Activated CD4-positive, alpha-beta T cell treated with anti-CD3 and anti-CD28 coated beads for 24 hours (primary cell): ENCODE results near the gene FXYD3.
"Not testable (repeated sequence)": the region's sequence is repeated elsewhere in the genome, so short reads cannot be mapped to it uniquely, and the experiment has no call there.

Experiments
- DNase-seq, 2 donors: peaks; one replicate each; pipeline ENCODE4 v3.0.0-alpha.2; 2020; ENCODE audit warnings: low read depth in 2 of 2

The FXYD3 gene

DNA sequence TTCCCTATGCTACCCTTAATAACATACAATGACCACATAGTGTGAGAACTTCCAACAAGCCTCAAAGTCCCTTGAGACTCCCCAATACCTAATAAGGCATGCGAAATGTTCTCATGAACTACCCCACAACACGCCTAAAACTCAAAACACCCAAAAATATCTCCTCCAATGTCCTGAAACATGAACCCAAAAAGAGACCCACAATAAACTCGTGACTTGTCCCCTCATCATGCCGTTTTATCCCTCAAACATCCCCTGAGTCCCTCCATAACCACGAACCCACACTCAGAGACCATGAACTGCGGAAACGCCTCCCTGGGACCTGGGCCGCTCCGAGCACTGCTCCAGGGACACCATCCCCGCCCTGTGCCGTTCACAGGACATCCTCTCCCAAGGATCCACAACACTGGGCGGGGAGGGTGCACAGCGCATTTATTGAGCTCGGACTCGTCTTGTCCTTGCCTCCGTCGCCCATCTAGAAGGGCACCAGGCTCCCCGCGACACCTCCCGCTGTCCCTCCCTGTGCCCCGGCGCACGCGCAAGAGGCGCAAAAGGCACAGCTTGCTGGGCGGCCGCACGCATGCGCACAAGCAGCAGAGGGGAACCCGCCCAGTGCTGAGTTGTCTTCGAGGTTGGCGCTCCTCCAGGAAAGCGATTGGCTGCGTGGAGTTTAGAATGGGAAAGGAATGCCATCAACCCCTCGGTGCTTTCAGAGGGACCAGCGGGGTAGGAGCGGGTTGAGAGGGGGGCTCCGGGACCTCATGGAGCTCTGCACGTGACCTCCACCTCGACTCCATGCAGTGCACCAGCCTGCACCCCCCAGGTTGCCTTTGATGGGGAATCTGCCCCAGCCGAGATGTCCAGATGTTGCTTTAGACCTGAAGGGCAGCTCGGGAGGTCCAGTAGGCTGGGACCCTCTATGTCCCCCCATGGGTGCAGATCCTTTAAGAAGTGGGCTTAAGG lies 8.8 kb downstream of the FXYD3 start:
- peak; percentile 75 to 83 for DNase-seq

DNA sequence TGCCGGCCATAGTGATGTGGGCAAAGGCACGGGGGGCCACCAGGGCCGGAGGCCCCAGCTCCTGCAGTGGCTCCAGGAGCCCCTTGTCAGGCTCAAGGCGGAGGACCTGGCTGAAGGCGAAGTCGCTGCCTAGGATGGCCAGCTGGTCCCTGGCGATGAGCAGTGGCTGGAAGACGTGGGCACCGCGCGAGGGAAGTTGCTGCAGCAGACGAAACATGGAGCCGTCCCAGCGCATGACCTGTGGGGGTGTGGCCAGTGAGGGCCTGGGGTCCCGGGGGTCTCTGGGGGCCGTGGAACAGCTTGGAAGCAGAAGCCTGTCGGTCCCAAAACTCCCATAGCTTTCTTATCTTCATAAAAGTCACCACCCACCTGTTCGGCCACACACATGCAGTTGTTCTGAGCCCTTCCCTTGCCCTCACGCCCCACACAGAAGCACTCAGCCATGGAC lies 9.7 kb downstream of the FXYD3 start:
- no peak for DNase-seq

DNA sequence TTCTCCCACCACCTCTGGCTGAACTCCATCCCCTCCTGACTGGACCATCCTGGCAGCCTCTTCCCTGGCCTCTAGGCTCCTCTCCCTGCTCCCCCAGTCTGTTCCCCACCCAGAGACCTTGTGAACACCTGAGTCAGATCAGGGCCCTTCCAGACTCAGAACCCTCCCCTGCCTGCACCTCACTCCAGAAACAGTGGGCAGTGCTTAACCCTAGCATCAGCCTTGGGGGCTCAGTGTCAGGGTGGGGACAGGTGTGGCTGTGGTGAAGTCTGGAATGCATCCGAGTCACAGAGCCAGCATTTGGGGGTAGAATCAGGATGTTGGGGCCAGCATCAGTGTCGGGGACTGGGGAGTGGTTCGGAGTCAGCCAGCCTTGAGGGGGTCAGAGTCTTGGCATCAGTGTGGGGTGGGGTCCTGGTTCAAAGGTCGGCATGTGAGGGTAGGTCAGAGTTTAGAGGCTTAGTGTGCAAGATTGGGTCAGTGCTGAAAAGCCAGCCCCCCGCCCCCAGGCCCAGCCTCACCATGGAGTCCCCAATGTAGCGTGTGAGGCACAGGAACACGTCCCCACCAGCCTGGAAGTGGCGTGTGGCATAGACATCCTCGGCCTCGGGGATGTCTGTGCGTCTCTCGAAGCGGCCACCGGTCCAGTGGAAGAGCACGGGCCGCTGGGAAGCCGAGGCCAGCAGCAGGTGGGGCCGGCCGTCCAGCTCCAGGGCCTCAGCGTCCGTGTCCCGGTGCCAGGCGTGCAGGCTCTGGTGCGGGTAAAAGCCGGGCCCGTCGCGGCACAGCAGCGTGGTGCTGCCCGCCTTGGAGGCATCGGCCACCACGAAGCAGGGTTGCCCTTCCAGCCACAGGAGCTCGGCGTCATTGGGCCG lies 10.4 kb downstream of the FXYD3 start:
- no peak for DNase-seq

DNA sequence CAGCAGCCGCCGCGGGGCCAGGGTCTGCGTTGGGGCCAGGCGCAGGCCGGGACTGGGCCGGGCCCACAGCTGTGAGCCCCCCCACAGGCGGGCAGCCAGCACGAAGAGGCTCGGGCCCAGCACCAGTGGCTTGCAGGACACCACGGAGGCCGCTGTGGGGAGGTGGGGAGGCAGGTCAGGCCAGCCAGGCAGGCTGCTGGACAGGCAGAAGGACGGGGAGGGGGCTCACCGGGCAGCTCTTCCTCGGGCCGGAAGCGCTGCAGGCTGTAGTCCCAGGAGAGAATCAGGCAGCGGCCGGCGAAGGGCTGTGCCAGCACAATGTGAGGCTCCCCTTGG lies 11.0 kb downstream of the FXYD3 start:
- no peak for DNase-seq

DNA sequence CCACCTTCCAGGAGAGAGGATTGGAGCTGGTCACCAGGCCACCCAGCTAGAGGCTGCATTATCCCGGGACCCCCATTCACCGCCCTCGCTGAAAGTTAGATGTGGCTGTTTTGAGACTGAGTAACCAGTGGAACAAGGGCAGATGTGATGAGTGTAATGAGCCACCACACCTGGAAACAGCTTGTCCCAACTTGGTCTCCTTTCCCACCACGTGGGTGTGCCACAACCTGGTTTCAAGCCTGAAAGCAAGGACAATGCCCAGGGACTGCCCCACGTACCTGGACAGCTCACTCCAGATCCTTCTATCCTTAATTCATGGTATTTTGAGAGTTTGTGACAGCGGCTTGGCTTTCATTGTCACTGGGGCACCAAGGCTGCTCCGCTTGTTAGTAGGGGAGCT lies 12.2 kb downstream of the FXYD3 start:
- no peak for DNase-seq

DNA sequence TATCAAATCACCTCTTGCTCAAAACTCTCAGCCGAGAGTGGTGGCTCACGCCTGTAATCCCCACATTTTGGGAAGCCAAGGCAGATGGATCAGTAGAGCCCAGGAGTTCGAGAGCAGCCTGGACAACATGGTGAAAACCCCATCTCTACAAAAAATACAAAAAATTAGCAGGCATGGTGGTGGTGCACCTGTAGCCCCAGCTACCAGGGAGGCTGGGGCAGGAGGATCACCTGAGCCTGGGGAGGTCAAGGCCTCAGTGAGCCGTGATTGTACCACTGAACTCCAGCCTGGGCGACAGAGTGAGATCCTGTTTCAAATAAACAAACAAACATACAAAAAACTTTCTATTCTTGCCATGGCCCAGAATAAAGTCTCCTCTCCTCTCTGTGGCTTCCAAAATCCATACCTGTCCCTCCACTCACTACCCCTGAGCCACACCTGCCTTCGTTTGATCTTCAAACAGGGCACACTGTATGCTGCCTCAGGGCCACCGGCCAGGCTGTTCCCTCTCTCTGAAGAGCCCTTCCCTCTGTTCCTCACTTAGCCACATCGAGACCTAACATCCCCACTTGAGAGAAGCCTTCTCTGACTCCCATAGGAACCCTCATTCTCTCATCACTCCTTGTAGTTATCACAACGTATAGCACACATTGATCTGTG lies 12.9 kb downstream of the FXYD3 start:
- no peak for DNase-seq

DNA sequence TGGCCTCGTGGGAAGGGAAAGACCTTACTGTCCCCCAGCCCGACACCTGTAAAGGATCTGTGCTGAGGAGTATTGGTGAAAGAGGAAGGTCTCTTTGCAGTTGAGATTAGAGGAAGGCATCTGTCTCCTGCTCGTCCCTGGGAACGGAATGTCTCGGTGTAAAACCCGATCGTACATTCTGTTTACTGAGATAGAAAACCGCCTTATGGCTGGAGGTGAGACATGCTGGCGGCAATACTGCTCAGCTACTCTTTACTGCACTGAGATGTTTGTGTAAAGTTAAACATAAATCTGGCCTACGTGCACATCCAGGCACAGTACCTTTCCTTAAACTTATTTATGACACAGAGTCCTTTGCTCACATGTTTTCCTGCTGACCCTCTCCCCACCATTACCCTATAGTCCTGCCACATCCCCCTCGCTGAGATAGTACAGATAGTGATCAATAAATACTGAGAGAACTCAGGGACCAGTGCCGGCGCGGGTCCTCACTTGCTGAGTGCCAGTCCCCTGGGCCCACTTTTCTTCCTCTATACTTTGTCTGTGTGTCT lies 14.2 kb downstream of the FXYD3 start:
- DNase-seq, result not testable (repeated sequence)

DNA sequence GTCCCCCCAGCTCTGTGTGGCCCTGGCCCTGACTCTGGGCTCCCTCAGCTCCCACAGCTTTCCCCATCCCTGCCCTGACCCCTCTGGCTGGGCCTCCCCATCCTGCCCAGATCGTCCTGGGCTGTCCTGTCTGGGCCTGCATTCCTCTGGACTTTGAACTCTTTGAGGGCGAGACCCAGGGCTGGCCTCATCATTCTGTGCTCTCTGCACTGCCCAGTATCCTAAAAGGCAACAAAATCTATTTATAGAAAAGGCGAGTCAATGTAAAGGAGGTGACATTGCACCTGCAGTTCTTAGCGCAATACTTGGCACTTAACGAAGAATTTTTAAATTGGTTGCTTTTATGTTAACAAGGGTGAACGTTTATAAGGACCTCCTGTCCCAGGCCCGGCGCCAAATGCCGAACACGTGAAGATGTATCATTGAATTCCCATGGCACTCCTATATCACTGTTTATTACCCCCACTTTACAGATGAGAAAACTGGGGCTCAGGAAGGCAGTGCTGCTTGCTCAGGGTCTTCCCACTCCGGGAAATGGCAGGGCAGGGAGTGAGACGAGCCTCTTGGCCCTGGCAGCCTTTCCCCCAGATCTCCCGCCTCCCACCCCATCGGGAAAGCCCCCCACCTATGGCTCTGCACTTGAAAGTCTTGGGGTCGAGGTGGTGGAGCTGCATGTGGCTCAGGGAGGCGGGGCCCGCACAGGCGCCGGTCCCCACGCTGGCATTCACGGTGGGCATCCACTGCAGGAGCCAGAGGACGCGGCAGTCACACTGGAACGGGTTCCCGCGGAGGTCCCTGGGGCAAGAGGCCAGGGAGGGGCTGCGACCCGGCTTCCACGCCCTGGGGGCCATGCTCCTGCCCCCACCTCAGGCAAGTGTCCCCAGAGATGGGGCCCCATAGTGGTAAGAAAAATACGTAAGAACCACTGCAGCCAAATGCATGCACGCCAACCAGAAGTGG lies 15.4 kb downstream of the FXYD3 start:
- DNase-seq, result no peak

DNA sequence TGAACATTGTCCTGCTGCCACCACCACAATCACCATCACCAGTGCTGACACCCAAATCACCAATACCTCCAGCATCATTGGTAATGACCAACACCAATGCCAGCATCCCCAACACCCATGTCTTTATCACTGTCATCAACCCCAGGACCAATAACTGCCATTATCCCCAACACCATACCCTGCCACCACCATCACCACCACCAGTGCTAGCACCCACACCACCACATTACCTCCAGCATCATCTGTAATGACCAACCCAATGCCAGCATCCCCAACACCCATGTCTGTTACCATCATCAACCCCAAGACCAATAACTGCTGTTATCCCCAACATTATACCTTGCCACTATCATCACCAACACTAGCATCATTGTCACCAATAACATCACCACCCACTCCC lies 16.6 kb downstream of the FXYD3 start:
- no peak for DNase-seq

DNA sequence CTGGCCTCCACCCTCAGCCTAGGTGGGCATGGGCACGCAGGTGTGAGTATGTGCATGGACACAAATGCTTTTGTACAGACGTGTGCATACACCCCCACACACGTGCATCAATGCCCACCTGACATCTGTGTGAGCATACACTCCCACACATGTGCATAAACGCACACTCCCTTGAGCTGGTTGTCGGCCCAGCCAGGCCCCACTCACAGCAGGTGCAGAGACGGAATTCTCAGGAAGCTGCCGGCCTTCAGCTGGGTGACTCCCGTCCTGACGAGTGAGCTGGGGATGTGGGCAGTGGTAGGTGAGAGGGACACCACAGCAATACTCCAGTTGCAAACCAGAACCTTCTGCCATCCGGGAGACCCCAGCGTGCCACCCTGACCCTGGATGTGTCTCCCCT lies 18.2 kb downstream of the FXYD3 start:
- no peak for DNase-seq

DNA sequence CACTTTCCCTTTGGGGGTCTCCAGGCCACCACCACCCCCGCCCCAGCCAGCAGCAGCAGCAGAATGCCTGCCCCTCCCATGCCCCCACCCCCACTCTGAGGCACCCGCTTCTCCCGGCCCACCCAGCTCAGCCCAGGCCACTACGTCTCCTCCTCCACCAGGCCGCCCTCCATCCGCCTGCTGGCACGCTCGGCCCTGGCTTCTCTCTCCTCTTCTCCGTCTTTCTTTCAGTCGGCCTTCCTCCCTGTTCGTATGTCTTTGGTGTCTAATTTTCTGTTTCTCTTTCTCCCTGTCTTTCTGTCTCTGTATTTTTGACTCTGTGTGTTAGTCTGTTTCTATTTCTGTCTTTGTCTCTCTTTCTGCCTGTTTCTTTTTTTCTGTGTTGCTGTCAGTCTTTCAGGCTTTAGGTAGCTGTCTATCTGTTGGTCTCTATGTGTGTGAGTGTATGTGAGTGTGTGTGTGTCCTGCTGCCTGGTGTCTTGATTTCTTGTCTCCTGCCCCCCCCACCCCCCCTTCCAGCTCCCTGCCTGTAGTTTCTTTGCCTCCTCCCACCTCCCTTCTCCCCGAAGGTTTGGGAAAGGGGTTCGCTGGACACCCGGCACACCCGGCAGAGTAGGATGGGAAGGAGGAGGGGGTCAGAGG lies 19.1 kb downstream of the FXYD3 start, which contains the start of gene LGI4:
Gene LGI4 (minus strand): TSS at position 459 of the 642 bp plus-strand sequence. CDS start 379 bp downstream, at position 80.
- DNase-seq, result no peak

DNA sequence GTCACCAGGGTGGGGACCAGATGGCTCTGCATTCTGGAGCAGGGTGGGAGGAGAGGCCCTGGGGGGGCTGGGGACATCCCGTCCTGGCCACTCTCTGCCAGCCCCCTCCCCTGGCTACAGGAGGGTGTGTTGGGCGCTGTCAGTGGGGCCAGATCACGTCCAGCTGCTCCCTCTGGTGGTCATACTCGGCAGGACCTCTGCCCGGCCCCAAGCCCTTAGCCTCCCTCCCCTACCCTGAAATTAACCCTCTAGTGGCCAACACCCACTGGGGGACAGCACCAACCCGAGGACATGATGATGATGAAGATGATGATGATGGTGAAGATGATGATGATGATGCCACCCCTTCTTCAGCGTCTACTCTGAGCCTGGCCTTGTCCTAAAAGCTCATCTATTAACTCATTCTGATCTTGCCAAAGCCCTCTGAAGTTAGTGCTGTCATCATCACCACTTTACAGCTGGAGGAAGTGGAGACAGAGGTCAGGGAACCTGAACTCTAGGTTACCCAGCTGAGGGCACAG lies 19.8 kb downstream of the FXYD3 start:
- DNase-seq, result peak; percentile 58 to 65

DNA sequence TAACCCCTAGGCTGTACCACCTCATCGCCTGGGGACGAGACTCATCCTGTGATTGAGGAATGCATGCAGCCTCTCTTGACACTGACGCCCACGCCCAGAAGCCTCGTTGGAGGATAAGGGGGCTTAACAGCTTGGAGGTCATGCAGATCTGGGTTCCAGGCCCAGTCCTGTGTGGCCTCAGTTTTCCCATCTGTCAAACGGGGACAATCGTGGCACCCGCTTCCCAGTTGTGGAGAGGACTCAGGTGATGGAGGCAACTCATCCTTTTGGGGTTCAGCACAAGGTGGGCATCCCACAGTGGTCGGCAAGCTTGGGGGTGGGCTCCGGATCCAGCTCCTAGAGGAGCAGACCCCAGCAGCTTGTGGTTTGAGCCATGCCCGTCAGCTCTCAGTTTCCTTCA lies 20.6 kb downstream of the FXYD3 start:
- DNase-seq, result no peak

DNA sequence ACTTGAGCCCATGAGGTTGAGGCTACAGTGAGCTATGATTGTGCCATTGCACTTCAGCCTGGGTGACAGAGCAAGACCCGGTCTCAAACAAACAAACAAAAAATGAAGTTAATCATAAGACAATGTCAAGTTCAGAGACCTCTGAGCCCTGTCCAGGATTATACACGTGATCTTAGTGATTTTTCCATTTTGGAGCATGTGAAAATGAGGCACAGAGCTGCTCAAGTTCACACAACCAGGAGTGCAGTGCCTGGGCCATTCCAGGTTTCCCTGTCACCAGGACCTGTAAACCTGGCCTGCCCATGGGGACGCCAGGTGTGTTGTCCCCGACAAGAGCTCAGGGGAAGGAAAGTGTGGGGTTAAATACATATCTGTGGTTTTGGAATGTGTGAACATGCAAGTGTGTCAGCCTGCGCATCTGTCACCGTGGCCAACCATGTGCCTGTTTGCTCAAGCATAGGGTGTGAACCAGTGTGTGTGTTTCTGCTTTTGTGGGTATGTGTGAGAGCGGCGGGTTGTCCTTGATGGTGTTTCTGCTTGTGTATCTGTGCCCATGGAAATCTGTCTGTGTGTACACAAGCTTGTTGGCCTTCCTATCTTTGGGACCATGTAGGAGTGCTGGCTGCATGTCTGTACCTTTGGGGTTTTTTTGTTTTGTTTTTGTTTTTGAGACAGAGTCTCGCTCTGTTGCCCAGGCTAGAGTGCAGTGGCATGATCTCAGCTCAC lies 21.5 kb downstream of the FXYD3 start:
- no peak for DNase-seq

DNA sequence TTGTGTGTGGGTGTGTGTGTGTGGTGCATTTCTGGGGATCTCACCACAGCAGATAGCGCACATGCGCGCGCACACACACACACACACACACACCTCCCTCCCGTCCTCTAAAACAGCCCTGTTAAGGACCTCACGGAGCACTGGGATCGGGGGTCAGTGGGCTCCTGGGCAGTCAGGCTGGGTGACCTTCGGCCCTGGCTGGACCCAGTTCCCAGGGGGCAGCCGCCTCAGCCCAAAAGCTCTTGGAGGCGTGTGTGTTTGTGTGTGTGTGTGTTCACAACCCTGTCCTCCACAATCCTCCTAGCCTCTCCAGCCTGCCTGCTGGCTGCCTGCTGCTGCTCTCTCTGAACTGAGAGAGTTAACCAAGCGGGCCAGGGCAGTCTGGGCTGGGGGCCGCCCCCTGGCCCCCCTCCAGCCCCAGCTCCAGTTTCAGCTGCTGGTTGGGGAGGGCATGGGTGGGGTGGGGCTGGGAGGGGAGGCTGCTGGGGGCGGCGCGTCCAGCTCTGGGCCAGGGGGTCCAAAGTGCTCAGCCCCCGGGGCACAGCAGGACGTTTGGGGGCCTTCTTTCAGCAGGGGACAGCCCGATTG lies 22.8 kb downstream of the FXYD3 start, which contains the start of gene FXYD1:
Gene FXYD1 (plus strand): TSS at position 520 of the 588 bp plus-strand sequence. CDS start 1,256 bp downstream, outside the sequence.
- no peak for DNase-seq

DNA sequence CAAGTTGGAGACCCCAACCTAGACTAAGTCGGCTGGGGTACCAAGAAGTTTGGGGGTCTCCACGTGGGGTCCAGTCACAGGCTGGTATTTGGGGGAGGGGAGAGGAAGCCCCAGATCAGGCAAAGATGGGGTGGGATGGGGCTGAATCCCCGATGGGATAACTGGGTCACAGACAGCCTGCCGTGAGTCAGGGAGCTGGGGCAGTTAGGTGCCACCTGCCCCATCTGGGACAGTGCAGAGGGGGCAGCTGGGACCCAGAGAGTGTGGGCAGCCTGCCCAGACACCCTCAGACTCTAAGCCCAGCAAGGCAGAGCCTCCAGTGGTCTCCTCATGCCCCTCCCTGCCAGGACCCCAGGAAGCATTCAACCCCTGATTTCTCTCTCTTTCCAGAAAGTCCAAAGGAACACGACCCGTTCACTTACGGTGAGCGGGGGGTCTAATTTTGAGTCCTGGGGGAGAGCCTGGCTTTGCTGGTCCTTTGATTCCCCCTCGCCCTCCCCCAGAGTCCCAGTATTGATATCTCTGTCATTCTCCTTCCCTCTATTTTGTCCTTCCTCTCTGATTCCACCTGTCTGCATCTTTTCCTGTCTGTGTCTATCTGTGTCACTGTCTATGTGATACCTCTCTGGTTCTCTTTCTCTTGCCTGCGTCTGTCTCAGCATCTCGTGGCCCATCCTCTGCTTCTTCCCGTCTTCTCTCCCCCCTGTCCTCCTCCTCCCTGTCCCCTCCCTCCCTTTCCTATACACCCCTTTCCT lies 24.8 kb downstream of the FXYD3 start:
- no peak for DNase-seq

DNA sequence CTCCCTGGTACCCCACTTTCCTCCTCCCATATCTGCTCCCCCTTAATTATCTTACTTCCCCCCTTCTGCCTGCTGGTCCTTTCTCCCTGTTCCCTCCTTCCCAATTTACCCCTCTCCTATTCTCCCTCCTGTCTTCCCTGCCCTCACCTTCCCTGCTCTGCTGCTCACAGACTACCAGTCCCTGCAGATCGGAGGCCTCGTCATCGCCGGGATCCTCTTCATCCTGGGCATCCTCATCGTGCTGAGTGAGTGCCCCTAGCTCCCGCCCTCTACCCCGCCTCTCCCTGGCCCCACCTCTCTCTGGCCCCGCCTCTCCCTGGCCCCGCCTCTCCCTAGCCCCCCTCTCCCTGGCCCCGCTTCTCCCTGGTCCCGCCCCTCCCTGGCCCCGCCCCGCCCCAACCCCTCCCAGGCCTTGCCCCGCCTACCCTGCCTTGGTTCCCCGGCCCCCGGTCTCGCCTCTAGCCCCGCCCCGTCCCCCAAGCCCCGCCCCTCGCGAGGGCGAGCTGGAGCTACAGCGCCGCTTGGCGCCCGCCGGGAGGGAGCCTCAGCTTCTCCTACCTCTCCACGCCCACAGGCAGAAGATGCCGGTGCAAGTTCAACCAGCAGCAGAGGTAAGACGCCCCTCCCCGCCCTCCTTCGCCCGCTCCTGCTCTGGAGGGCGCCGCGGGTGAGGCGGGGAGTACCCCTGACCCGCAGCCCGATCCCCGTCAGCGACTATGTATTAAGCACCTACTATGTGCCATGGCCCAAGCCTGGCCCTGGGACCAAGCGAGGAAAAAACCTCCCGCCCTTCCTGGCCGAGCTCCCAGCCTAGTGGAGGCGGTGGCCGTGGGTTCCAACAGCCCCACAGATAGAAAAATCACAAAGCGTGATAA lies 25.6 kb downstream of the FXYD3 start:
- peak; percentile 97 to 98 for DNase-seq
